ES-I3 (cell line): Measurements from ENCODE around the gene IRX2.

ENCODE experiments used
- H3K36me3 ChIP-seq: 2 replicates; pipeline ENCODE4 v1.6.1; 2013; ENCODE audit warnings: mild to moderate bottlenecking, low read length, control low read depth, moderate library complexity; ENCODE audit not compliant: insufficient read depth
- H3K4me1 ChIP-seq: 2 replicates; pipeline ENCODE4 v1.6.1; 2013; ENCODE audit warnings: mild to moderate bottlenecking, control low read depth, low read length; ENCODE audit not compliant: insufficient read depth
- H3K9ac ChIP-seq: 2 replicates; pipeline ENCODE4 v1.6.1; 2013; ENCODE audit warnings: low read depth, mild to moderate bottlenecking, low read length, moderate library complexity
- H3K9me3 ChIP-seq: 2 replicates; pipeline ENCODE4 v1.6.1; 2013; ENCODE audit warnings: mild to moderate bottlenecking, low read length, moderate library complexity; ENCODE audit not compliant: control insufficient read depth, insufficient read depth

IRX2 gene

GRCh38 chr5:2724831-2725230 is 26.6 kb downstream of the IRX2 start:
- H3K9ac ChIP-seq, result no peak overlapping the region
- no peaks in the 10 kb centered on the region for H3K9me3 ChIP-seq
- H3K36me3 ChIP-seq, result no peaks in the 10 kb centered on the region
- H3K4me1 ChIP-seq, result no peaks in the 10 kb centered on the region

- no peaks in the 10 kb centered on the region for H3K4me1 ChIP-seq
Measured at GRCh38 chr5:2724031-2724581, 27.4 kb downstream of the IRX2 start.

GRCh38 chr5:2722901-2723300 is 28.6 kb downstream of the IRX2 start:
- Histone ChIP-seq H3K9ac (no peak overlapping the region), H3K36me3 (no peaks in the 10 kb centered on the region), H3K4me1 (no peaks in the 10 kb centered on the region), H3K9me3 (no peaks in the 10 kb centered on the region; the same call in 1 of the 2 replicates)

More at GRCh38 chr5:2724031-2724581, 27.4 kb downstream of the IRX2 start:
- Histone ChIP-seq H3K9me3 (no peaks in the 10 kb centered on the region), H3K36me3 (no peaks in the 10 kb centered on the region), H3K9ac (no peak overlapping the region)

- H3K4me1 ChIP-seq, result no peaks in the 10 kb centered on the region
- no peak overlapping the region for H3K9ac ChIP-seq
- no peaks in the 10 kb centered on the region for H3K36me3 ChIP-seq
- H3K9me3 ChIP-seq, result no peaks in the 10 kb centered on the region; the same call in 1 of the 2 replicates
Measured at GRCh38 chr5:2721385-2722138, 29.9 kb downstream of the IRX2 start.

- Histone ChIP-seq H3K36me3 (no peaks in the 10 kb centered on the region), H3K9ac (no peak overlapping the region), H3K9me3 (no peaks in the 10 kb centered on the region; the same call in 1 of the 2 replicates), H3K4me1 (no peaks in the 10 kb centered on the region)
Measured at GRCh38 chr5:2719332-2719731, 32.1 kb downstream of the IRX2 start.

- Histone ChIP-seq H3K9me3 (no peaks in the 10 kb centered on the region; the same call in 1 of the 2 replicates), H3K4me1 (no peaks in the 10 kb centered on the region), H3K36me3 (no peaks in the 10 kb centered on the region)
Measured at GRCh38 chr5:2718115-2718514, 33.4 kb downstream of the IRX2 start.

GRCh38 chr5:2715856-2716255 is 35.6 kb downstream of the IRX2 start:
- no peaks in the 10 kb centered on the region for H3K4me1 ChIP-seq
- no peak overlapping the region for H3K9ac ChIP-seq
- no peaks in the 10 kb centered on the region; the same call in 1 of the 2 replicates for H3K9me3 ChIP-seq
- no peaks in the 10 kb centered on the region for H3K36me3 ChIP-seq

More at GRCh38 chr5:2718115-2718514, 33.4 kb downstream of the IRX2 start:
- H3K9ac ChIP-seq, result no peak overlapping the region

- no peak overlapping the region for H3K9ac ChIP-seq
- H3K9me3 ChIP-seq, result no peaks in the 10 kb centered on the region; the same call in 1 of the 2 replicates
- no peaks in the 10 kb centered on the region for H3K36me3 ChIP-seq
- 0 out of 2 replicates have a peak, but pooled peaks cover 5% of the 10 kb centered on the region for H3K4me1 ChIP-seq
Measured at GRCh38 chr5:2714805-2715204, 36.7 kb downstream of the IRX2 start.

GRCh38 chr5:2714026-2714425 is 37.5 kb downstream of the IRX2 start:
- Histone ChIP-seq H3K36me3 (no peaks in the 10 kb centered on the region), H3K4me1 (0 out of 2 replicates have a peak, but pooled peaks cover 5% of the 10 kb centered on the region), H3K9ac (no peak overlapping the region), H3K9me3 (no peaks in the 10 kb centered on the region; the same call in 1 of the 2 replicates)

GRCh38 chr5:2711446-2712425 is 39.7 kb downstream of the IRX2 start:
- Histone ChIP-seq H3K4me1 (0 out of 2 replicates have a peak, but pooled peaks cover 5% of the 10 kb centered on the region), H3K36me3 (no peaks in the 10 kb centered on the region), H3K9me3 (no peaks in the 10 kb centered on the region), H3K9ac (no peak overlapping the region)

- Histone ChIP-seq H3K9me3 (no peaks in the 10 kb centered on the region), H3K4me1 (0 out of 2 replicates have a peak, but pooled peaks cover 5% of the 10 kb centered on the region), H3K9ac (no peak overlapping the region), H3K36me3 (no peaks in the 10 kb centered on the region)
Measured at GRCh38 chr5:2710910-2711309, 40.6 kb downstream of the IRX2 start.

GRCh38 chr5:2709976-2710689 is 41.3 kb downstream of the IRX2 start:
- no peaks in the 10 kb centered on the region for H3K9me3 ChIP-seq
- no peak overlapping the region for H3K9ac ChIP-seq
- 0 out of 2 replicates have a peak, but pooled peaks cover 5% of the 10 kb centered on the region for H3K4me1 ChIP-seq
- no peaks in the 10 kb centered on the region for H3K36me3 ChIP-seq

GRCh38 chr5:2708751-2709150 is 42.7 kb downstream of the IRX2 start:
- Histone ChIP-seq H3K36me3 (no peaks in the 10 kb centered on the region), H3K9me3 (no peaks in the 10 kb centered on the region), H3K9ac (no peak overlapping the region), H3K4me1 (0 out of 2 replicates have a peak, but pooled peaks cover 5% of the 10 kb centered on the region)
